ENCODE measurements around the gene LPCAT2. TPM values are rescaled to one million over a fixed set of nuclear protein-coding genes. Genes with fewer than 3 reads are reported as not detected.

The LPCAT2 gene
- total RNA-seq, 1 donor from 2014 or later, result 74.4 TPM

GRCh38 chr16:55529018-55529417 lies 20.1 kb downstream of the LPCAT2 start:
- Histone ChIP-seq H3K27ac (ENCODE audit: low read depth, low read length) (no peak overlapping the region), H3K36me3 (ENCODE audit: insufficient read depth, low read length) (peaks cover 22% of the 10 kb centered on the region)
- FAIRE-seq, result peak; percentile 9

DNA sequence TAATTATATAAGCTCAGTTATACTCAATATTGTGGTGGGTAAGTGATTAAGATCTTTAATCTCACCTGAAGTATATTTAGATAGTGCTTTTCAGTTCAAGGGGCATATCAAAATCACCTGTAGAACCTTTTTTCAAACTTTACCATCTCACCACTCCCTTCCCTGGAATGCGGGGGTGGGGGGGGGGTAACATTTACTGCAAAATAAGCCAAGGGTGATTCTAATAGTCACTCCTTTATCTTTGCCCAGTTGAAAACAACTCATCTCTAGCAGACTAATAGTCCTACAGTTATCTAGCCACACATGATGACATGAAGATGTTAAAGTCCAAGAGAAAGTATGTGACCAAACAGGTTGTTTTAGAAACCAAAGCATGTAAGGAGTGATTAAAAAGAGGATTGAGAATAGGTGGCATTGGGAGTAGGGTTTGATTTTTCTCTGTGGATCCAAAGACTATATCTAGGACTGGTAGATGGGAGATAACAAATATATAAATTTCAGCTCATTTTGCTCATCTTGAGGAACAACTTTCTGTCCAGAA lies 21.5 kb downstream of the LPCAT2 start:
- Mint-ChIP-seq H3K4me1 (ENCODE audit: low read depth, unreplicated experiment) (peaks cover 3% of the 10 kb centered on the region), H3K9me3 (ENCODE audit: unreplicated experiment) (no peaks in the 10 kb centered on the region)
- TF ChIP-seq CTCF (IDR thresholded peaks at IDR 0.05; ENCODE audit: insufficient read depth, low read depth, low read length) (no peak), EZH2 (IDR thresholded peaks at IDR 0.05; ENCODE audit: insufficient read depth, low read length) (no peak)

More at GRCh38 chr16:55529018-55529417, 20.1 kb downstream of the LPCAT2 start:
- Mint-ChIP-seq H3K4me1 (ENCODE audit: low read depth, unreplicated experiment) (peaks cover 3% of the 10 kb centered on the region), H3K4me3 (ENCODE audit: unreplicated experiment) (no peak overlapping the region), H3K27ac (ENCODE audit: unreplicated experiment) (no peak overlapping the region), H3K27me3 (ENCODE audit: low read depth, unreplicated experiment) (no peaks in the 10 kb centered on the region), H3K36me3 (ENCODE audit: low read depth, unreplicated experiment) (peaks cover 3% of the 10 kb centered on the region), H3K9me3 (ENCODE audit: unreplicated experiment) (no peaks in the 10 kb centered on the region)
- Histone ChIP-seq H2AFZ (ENCODE audit: low read depth, low read length) (no peak overlapping the region), H3K27me3 (ENCODE audit: insufficient read depth, low read length) (no peaks in the 10 kb centered on the region), H3K9ac (ENCODE audit: low read length) (no peak overlapping the region), H3K4me1 (ENCODE audit: insufficient read depth, low read length) (peaks cover 3% of the 10 kb centered on the region), H3K4me2 (ENCODE audit: low read length) (no peak overlapping the region), H3K9me3 (ENCODE audit: insufficient read depth, low read depth, low read length) (no peaks in the 10 kb centered on the region), H4K20me1 (ENCODE audit: insufficient read depth, low read length) (no peaks in the 10 kb centered on the region), H3K79me2 (ENCODE audit: insufficient read depth, low read length) (no peaks in the 10 kb centered on the region), H3K4me3 (ENCODE audit: insufficient read depth, low read depth, low read length) (no peak overlapping the region)
- TF ChIP-seq EZH2 (IDR thresholded peaks at IDR 0.05; ENCODE audit: insufficient read depth, low read length) (no peak), CTCF (IDR thresholded peaks at IDR 0.05; ENCODE audit: insufficient read depth, low read depth, low read length) (no peak)
- DNase-seq (ENCODE audit: low read depth), result no peak

GRCh38 chr16:55532227-55532626 lies 23.4 kb downstream of the LPCAT2 start:
- no peak for DNase-seq (ENCODE audit: low read depth)
- H3K4me3 ChIP-seq (ENCODE audit: insufficient read depth, low read depth, low read length), result no peak overlapping the region
- no peaks in the 10 kb centered on the region for H3K79me2 ChIP-seq (ENCODE audit: insufficient read depth, low read length)
- H3K27ac ChIP-seq (ENCODE audit: low read depth, low read length), result no peak overlapping the region
- TF ChIP-seq CTCF (IDR thresholded peaks at IDR 0.05; ENCODE audit: insufficient read depth, low read depth, low read length) (no peak), EZH2 (IDR thresholded peaks at IDR 0.05; ENCODE audit: insufficient read depth, low read length) (no peak)
- no peaks in the 10 kb centered on the region for H3K9me3 Mint-ChIP-seq (ENCODE audit: unreplicated experiment)
- FAIRE-seq, result no peak
- no peak overlapping the region for H3K4me2 ChIP-seq (ENCODE audit: low read length)
- no peaks in the 10 kb centered on the region for H3K9me3 ChIP-seq (ENCODE audit: insufficient read depth, low read depth, low read length)
- peaks cover 22% of the 10 kb centered on the region for H3K36me3 ChIP-seq (ENCODE audit: insufficient read depth, low read length)
- H3K27ac Mint-ChIP-seq (ENCODE audit: unreplicated experiment), result no peak overlapping the region
- no peaks in the 10 kb centered on the region for H3K27me3 Mint-ChIP-seq (ENCODE audit: low read depth, unreplicated experiment)
- no peaks in the 10 kb centered on the region for H4K20me1 ChIP-seq (ENCODE audit: insufficient read depth, low read length)
- no peak overlapping the region for H2AFZ ChIP-seq (ENCODE audit: low read depth, low read length)
- peaks cover 8% of the 10 kb centered on the region for H3K36me3 Mint-ChIP-seq (ENCODE audit: low read depth, unreplicated experiment)
- no peak overlapping the region for H3K9ac ChIP-seq (ENCODE audit: low read length)
- no peaks in the 10 kb centered on the region for H3K27me3 ChIP-seq (ENCODE audit: insufficient read depth, low read length)
- H3K4me3 Mint-ChIP-seq (ENCODE audit: unreplicated experiment), result no peak overlapping the region
- H3K4me1 Mint-ChIP-seq (ENCODE audit: low read depth, unreplicated experiment), result peaks cover 14% of the 10 kb centered on the region
- peaks cover 3% of the 10 kb centered on the region for H3K4me1 ChIP-seq (ENCODE audit: insufficient read depth, low read length)

More for the DNA sequence above, 21.5 kb downstream of the LPCAT2 start:
- H3K27ac ChIP-seq (ENCODE audit: low read depth, low read length), result no peak overlapping the region
- no peaks in the 10 kb centered on the region for H4K20me1 ChIP-seq (ENCODE audit: insufficient read depth, low read length)
- no peak overlapping the region for H3K9ac ChIP-seq (ENCODE audit: low read length)
- DNase-seq (ENCODE audit: low read depth), result no peak
- peaks cover 22% of the 10 kb centered on the region for H3K36me3 ChIP-seq (ENCODE audit: insufficient read depth, low read length)
- no peaks in the 10 kb centered on the region for H3K27me3 Mint-ChIP-seq (ENCODE audit: low read depth, unreplicated experiment)
- no peaks in the 10 kb centered on the region for H3K79me2 ChIP-seq (ENCODE audit: insufficient read depth, low read length)
- no peak overlapping the region for H2AFZ ChIP-seq (ENCODE audit: low read depth, low read length)
- H3K27ac Mint-ChIP-seq (ENCODE audit: unreplicated experiment), result no peak overlapping the region
- H3K4me1 ChIP-seq (ENCODE audit: insufficient read depth, low read length), result peaks cover 3% of the 10 kb centered on the region
- no peak overlapping the region for H3K4me3 Mint-ChIP-seq (ENCODE audit: unreplicated experiment)
- no peaks in the 10 kb centered on the region for H3K27me3 ChIP-seq (ENCODE audit: insufficient read depth, low read length)
- H3K36me3 Mint-ChIP-seq (ENCODE audit: low read depth, unreplicated experiment), result peaks cover 5% of the 10 kb centered on the region
- no peak overlapping the region for H3K4me2 ChIP-seq (ENCODE audit: low read length)
- no peak for FAIRE-seq
- no peak overlapping the region for H3K4me3 ChIP-seq (ENCODE audit: insufficient read depth, low read depth, low read length)
- H3K9me3 ChIP-seq (ENCODE audit: insufficient read depth, low read depth, low read length), result no peaks in the 10 kb centered on the region
